CD14-positive monocyte (primary cell): ENCODE results near the gene SPIB. TPM values are rescaled to one million over a fixed set of nuclear protein-coding genes. Genes with fewer than 3 reads are reported as not detected.

Experiments used
- DNase-seq, 3 donors: peaks; one replicate each; pipeline ENCODE4 v3.0.0-alpha.2; 2011 to 2022
- H2AFZ ChIP-seq: 2 replicates; pipeline ENCODE4 v1.6.0; 2012; ENCODE audit warnings: mild to moderate bottlenecking, low read depth, low read length, inconsistent platforms; ENCODE audit not compliant: insufficient read depth, poor library complexity, severe bottlenecking
- H3K27ac ChIP-seq, 2 donors: 1 replicate in 1 of 2; 2 replicates in 1 of 2; pipeline ENCODE4 v1.5.1; 2012 to 2013; ENCODE audit warnings: low read length in 2 of 2, control low read depth in 1 of 2, inconsistent platforms in 1 of 2, low read depth in 1 of 2, mild to moderate bottlenecking in 1 of 2
- H3K27me3 ChIP-seq, 2 donors: one replicate each; pipeline versions ENCODE4 v1.6.0 to v1.6.1; 2011 to 2013; ENCODE audit warnings: low read length in 2 of 2; ENCODE audit not compliant: control insufficient read depth in 2 of 2, insufficient read depth in 2 of 2
- H3K36me3 ChIP-seq, 2 donors: replicated peaks in 1 of 2; 1 replicate in 1 of 2; 2 replicates in 1 of 2; pipeline versions ENCODE4 v1.5.1 to v1.6.1; 2012 to 2013; ENCODE audit warnings: low read length in 2 of 2, control low read depth in 1 of 2, inconsistent platforms in 1 of 2, mild to moderate bottlenecking in 1 of 2; ENCODE audit not compliant: insufficient read depth in 2 of 2, control insufficient read depth in 1 of 2
- H3K4me1 ChIP-seq, 2 donors: 1 replicate in 1 of 2; 2 replicates in 1 of 2; pipeline versions ENCODE4 v1.5.1 to v1.6.1; 2012 to 2013; ENCODE audit warnings: low read length in 2 of 2, control low read depth in 1 of 2, inconsistent platforms in 1 of 2, mild to moderate bottlenecking in 1 of 2, moderate library complexity in 1 of 2; ENCODE audit not compliant: insufficient read depth in 2 of 2, control insufficient read depth in 1 of 2
- H3K4me2 ChIP-seq: replicated peaks from 2 replicates; pipeline ENCODE3; 2012; ENCODE audit warnings: low read length, moderate library complexity, mild to moderate bottlenecking; ENCODE audit not compliant: poor library complexity, severe bottlenecking; ENCODE audit errors: extremely low read depth
- H3K4me3 ChIP-seq, 3 experiments: fragments of 200-600 bp in 1 of 3; sonication (generic) in 1 of 3; replicated peaks in 1 of 3; 1 replicate in 2 of 3; 2 replicates in 1 of 3; pipeline ENCODE4 v1.5.1; 2011 to 2013; ENCODE audit warnings: low read length in 3 of 3, mild to moderate bottlenecking in 3 of 3, control low read depth in 2 of 3, low read depth in 2 of 3, inconsistent platforms in 1 of 3, moderate library complexity in 1 of 3
- H3K79me2 ChIP-seq: 2 replicates; pipeline ENCODE4 v1.6.0; 2012; ENCODE audit warnings: mild to moderate bottlenecking, control low read depth, inconsistent platforms, low read length, moderate library complexity; ENCODE audit not compliant: insufficient read depth
- H3K9ac ChIP-seq: 2 replicates; pipeline ENCODE4 v1.6.0; 2017; ENCODE audit warnings: low read length, mild to moderate bottlenecking; ENCODE audit not compliant: insufficient read depth, poor library complexity, severe bottlenecking
- H3K9me3 ChIP-seq, 2 donors: replicated peaks in 1 of 2; 1 replicate in 1 of 2; 2 replicates in 1 of 2; pipeline versions ENCODE4 v1.5.1 to v1.6.1; 2012 to 2013; ENCODE audit warnings: low read length in 2 of 2, control low read depth in 1 of 2; ENCODE audit not compliant: control insufficient read depth in 1 of 2, insufficient read depth in 1 of 2
- H4K20me1 ChIP-seq: 2 replicates; pipeline ENCODE4 v1.6.0; 2012; ENCODE audit warnings: mild to moderate bottlenecking, low read length, control low read depth, moderate library complexity; ENCODE audit not compliant: insufficient read depth
- H3K27ac Mint-ChIP-seq, 7 donors: one replicate each; pipeline ENCODE4 v1.8.0; 2020; ENCODE audit warnings: mild to moderate bottlenecking in 7 of 7, mixed read lengths in 7 of 7, moderate library complexity in 6 of 7, inconsistent platforms in 2 of 7
- H3K27me3 Mint-ChIP-seq, 3 donors: one replicate each; pipeline ENCODE4 v1.8.0; 2021 to 2022; ENCODE audit warnings: low read depth in 3 of 3, mild to moderate bottlenecking in 3 of 3, mixed read lengths in 3 of 3, moderate library complexity in 3 of 3, inconsistent platforms in 1 of 3
- H3K36me3 Mint-ChIP-seq, 2 donors: one replicate each; pipeline ENCODE4 v1.8.0; 2020; ENCODE audit warnings: mixed read lengths in 2 of 2, inconsistent platforms in 1 of 2, mild to moderate bottlenecking in 1 of 2
- H3K4me1 Mint-ChIP-seq: one replicate; pipeline ENCODE4 v1.8.0; 2020; ENCODE audit warnings: mild to moderate bottlenecking, mixed read lengths
- H3K4me3 Mint-ChIP-seq, 2 donors: one replicate each; pipeline ENCODE4 v1.8.0; 2020; ENCODE audit warnings: mild to moderate bottlenecking in 2 of 2, mixed read lengths in 2 of 2, moderate library complexity in 1 of 2
- H3K9me3 Mint-ChIP-seq, 7 donors: one replicate each; pipeline ENCODE4 v1.8.0; 2020 to 2022; ENCODE audit warnings: mixed read lengths in 7 of 7, mild to moderate bottlenecking in 6 of 7, moderate library complexity in 6 of 7, inconsistent platforms in 2 of 7
- CTCF ChIP-seq: fragments of 200-600 bp; IDR thresholded peaks from one replicate; pipeline ENCODE4 v1.8.0; 2022; ENCODE audit warnings: antibody characterized with exemption, mild to moderate bottlenecking
- WGBS: methylation state at CpG from one replicate; pipeline ENCODE4 v1.1.5; 2013; ENCODE audit warnings: missing lambda C conversion rate; ENCODE audit not compliant: insufficient coverage; 5-methylcytosine and 5-hydroxymethylcytosine counted together
- intact Hi-C, 2 donors: fragments of 100-400 bp; cut with micrococcal nuclease; formaldehyde crosslinking; loops; one replicate each; pipeline versions ENCODE4 v1.15.0 to v1.15.1; 2023
- polyA plus RNA-seq, 3 donors: library from polyadenylated mRNA; depleted of rRNA in 1 of 3; unstranded in 2 of 3; stranded (reverse) in 1 of 3; fragments of 300-500 nt in 2 of 3; fragments of >200 nt in 1 of 3; fragmentation: Illumina TruSeq in 2 of 3; gene quantifications; 1 replicate in 2 of 3; 2 replicates in 1 of 3; pipeline ENCODE4 v1.2.3, GENCODE V29; 2012 to 2021

The SPIB gene
- polyA plus RNA-seq, 3 donors, result 0.16 to 2.3 (median 0.34) TPM

- no peaks in the 10 kb centered on the region for H4K20me1 ChIP-seq
Measured at GRCh38 chr19:50466706-50467039, 47.9 kb downstream of the SPIB start.

GRCh38 chr19:50467566-50467965 lies 48.8 kb downstream of the SPIB start:
- Mint-ChIP-seq H3K9me3 (peaks cover 0 to 2% (median 0%) of the 10 kb centered on the region in 7 donors), H3K36me3 (no peaks in the 10 kb centered on the region), H3K4me1 (no peaks in the 10 kb centered on the region), H3K27ac (no peak overlapping the region), H3K27me3 (peaks cover 6 to 8% (median 7%) of the 10 kb centered on the region in 3 donors), H3K4me3 (no peak overlapping the region)
- Histone ChIP-seq H3K79me2 (no peaks in the 10 kb centered on the region), H3K4me2 (no peak overlapping the region), H3K27ac (no peak overlapping the region), H2AFZ (no peak overlapping the region), H3K9me3 (no peaks in the 10 kb centered on the region), H3K36me3 (no peaks in the 10 kb centered on the region), H3K4me1 (no peaks in the 10 kb centered on the region), H3K27me3 (no peaks in the 10 kb centered on the region), H3K4me3 (no peak overlapping the region), H4K20me1 (no peaks in the 10 kb centered on the region), H3K9ac (no peak overlapping the region)
- no peak for TF ChIP-seq CTCF
- WGBS, result 81% methylated on average over 14 of the region's 18 CpGs
- intact Hi-C loops, result no loop called here
- no peak for DNase-seq

More at GRCh38 chr19:50466706-50467039, 47.9 kb downstream of the SPIB start:
- Histone ChIP-seq H3K4me2 (no peak overlapping the region), H3K9ac (no peak overlapping the region), H3K79me2 (no peaks in the 10 kb centered on the region), H3K4me3 (no peak overlapping the region), H3K27me3 (no peaks in the 10 kb centered on the region), H3K4me1 (no peaks in the 10 kb centered on the region), H2AFZ (no peak overlapping the region), H3K36me3 (no peaks in the 10 kb centered on the region), H3K9me3 (no peaks in the 10 kb centered on the region), H3K27ac (no peak overlapping the region)
- Mint-ChIP-seq H3K4me3 (no peak overlapping the region), H3K27ac (no peak overlapping the region), H3K27me3 (peaks cover 3 to 8% (median 8%) of the 10 kb centered on the region in 3 donors), H3K36me3 (no peaks in the 10 kb centered on the region), H3K4me1 (no peaks in the 10 kb centered on the region), H3K9me3 (peaks cover 0 to 2% (median 0%) of the 10 kb centered on the region in 7 donors)
- 95% methylated on average over 9 of the region's 11 CpGs for WGBS
- TF ChIP-seq CTCF, result no peak
- DNase-seq, result no peak
- intact Hi-C loops, result no loop called here
